Stimulated activated CD4-positive, alpha-beta T cell treated with anti-CD3 and anti-CD28 coated beads, Interleukin-2, amount 100 ng/mL, for 24 hours (primary cell): ENCODE data around the gene OPN1SW.

Source experiments
- DNase-seq, 2 donors: peaks; one replicate each; pipeline ENCODE4 v3.0.0-alpha.2; 2020

The OPN1SW gene

GRCh38 chr7:128757203-128757602, 18.4 kb downstream of the OPN1SW start:
- no peak for DNase-seq

- no peak for DNase-seq
These were observed 19.6 kb downstream of the OPN1SW start for GRCh38 chr7:128755819-128756476.

GRCh38 chr7:128755075-128755818, 20.3 kb downstream of the OPN1SW start:
- no peak for DNase-seq

GRCh38 chr7:128752251-128752650, 23.3 kb downstream of the OPN1SW start:
- DNase-seq = no peak

- DNase-seq = no peak
These were observed 28.1 kb downstream of the OPN1SW start for GRCh38 chr7:128747327-128748079.

- DNase-seq = no peak
These were observed 29.9 kb downstream of the OPN1SW start for GRCh38 chr7:128745706-128746105.

- no peak for DNase-seq
These were observed 31.2 kb downstream of the OPN1SW start for GRCh38 chr7:128744366-128744905.

- DNase-seq = no peak
These were observed 32.4 kb downstream of the OPN1SW start for GRCh38 chr7:128743112-128743772.

- no peak for DNase-seq
These were observed 33.4 kb downstream of the OPN1SW start for GRCh38 chr7:128742206-128742605.

- no peak for DNase-seq
These were observed 34.1 kb downstream of the OPN1SW start for GRCh38 chr7:128741491-128741890.

GRCh38 chr7:128740996-128741395, 34.6 kb downstream of the OPN1SW start:
- no peak for DNase-seq

- DNase-seq = no peak
These were observed 35.5 kb downstream of the OPN1SW start for GRCh38 chr7:128739990-128740682.

GRCh38 chr7:128739048-128739962, 36.3 kb downstream of the OPN1SW start, which contains the start of gene CALU:
TSS of gene CALU (plus strand) at chr7:128739359. CDS start at chr7:128748584, 9,225 bp downstream.
- peak; percentile 96 for DNase-seq

GRCh38 chr7:128738570-128739047, 37.0 kb downstream of the OPN1SW start:
- no peak for DNase-seq

GRCh38 chr7:128737867-128738385, 37.7 kb downstream of the OPN1SW start:
- DNase-seq = no peak

GRCh38 chr7:128737441-128737840, 38.2 kb downstream of the OPN1SW start:
- no peak for DNase-seq

GRCh38 chr7:128735436-128735835, 40.2 kb downstream of the OPN1SW start:
- DNase-seq = no peak

GRCh38 chr7:128734890-128735289, 40.7 kb downstream of the OPN1SW start:
- DNase-seq = no peak

- no peak for DNase-seq
These were observed 42.3 kb downstream of the OPN1SW start for GRCh38 chr7:128733278-128733645.

GRCh38 chr7:128732521-128733277, 42.9 kb downstream of the OPN1SW start:
- DNase-seq = no peak
